Skin of body (tissue), 2 donors: Measurements from ENCODE around the gene ONECUT3. TPM values are rescaled to one million over a fixed set of nuclear protein-coding genes. Genes with fewer than 3 reads are reported as not detected.

Experiments used
- DNase-seq: peaks from one replicate; lab custom pipeline; 2025; lab: John Stamatoyannopoulos, UW
- total RNA-seq: library from RNA; depleted of rRNA; stranded (reverse); fragments of >200 nt; gene quantifications from one replicate; pipeline ENCODE4 v1.2.3, GENCODE V29; 2014

The ONECUT3 gene
- total RNA-seq, 1 donor from 2014 or later, result not detected

DNA sequence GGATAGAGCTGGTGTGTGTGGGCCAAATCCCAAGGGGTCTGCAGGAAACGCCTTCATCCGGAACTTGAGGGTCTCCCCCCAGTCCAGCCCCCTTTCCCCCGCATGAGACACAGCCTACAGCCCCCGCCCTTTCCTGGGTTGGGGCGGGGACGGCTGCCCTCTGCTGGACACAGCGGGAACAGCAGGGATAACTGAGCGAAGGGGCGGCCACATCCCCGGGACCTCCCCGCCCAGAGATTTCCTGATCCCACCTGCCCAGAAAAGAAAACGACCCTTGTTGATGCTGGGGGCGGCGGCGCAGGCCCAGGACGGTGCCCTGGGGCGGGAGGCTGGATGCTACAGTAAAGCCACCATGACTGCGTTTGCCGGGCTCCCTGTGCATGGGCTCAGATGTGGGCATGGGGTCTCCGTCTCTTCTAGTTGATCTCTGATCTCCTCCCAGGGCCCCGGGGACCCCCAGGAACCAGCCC, 14.2 kb downstream of the ONECUT3 start:
- peak; percentile 7 for DNase-seq

DNA sequence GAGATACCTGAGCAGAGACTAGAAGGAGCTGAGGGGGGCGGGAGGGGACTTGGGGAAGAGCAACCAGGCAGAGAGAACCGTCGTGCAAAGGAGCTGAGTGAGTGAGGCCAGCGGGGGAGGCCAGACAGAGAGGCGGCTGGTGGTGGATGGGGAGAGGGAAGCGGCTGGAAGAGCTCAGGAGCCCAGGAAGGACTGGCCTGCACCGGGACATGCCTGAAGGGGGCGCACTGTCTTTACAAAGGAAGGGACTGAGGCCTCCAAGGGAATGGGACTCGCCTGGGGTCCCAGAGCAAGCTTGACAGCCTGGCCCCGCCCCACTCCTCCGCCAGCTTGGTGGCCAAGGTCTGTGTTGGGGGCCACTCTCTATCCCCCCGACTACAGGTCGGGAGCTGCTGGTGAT, 14.9 kb downstream of the ONECUT3 start:
- DNase-seq, result no peak

DNA sequence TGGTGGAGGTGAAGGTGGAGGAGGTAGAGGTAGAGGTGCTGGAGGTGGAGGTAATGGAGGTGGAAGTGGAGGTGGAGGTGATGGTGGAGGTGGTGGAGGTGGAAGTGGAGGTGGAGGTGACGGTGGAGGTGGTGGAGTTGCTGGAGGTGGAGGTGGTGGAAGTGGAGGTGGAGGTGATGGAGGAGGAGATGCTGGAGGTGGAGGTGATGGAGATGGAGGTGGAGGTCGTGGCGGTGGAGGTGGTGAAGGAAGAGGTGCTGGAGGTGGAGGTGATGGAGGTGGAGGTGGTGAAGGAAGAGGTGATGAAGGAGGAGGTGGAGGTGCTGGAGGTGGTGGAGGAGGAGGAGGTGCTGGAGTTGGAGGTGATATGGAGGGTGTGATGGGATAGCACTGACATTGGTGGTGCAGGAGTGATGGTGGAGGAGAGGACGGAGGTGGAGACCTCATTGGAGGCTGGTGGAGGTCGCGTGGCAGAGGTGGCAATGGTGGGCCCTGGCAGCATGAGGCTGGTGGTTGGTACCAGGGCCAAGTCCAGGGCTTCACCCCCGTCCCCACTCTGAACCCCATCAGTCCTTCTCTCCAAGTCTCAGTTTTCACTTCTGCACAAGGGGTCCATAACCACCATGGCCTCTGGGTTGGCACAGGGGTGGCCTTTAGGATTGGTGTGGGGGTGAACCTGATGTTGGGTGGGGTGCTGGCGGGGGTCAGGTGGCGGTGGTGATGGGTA, 15.8 kb downstream of the ONECUT3 start:
- no peak for DNase-seq

DNA sequence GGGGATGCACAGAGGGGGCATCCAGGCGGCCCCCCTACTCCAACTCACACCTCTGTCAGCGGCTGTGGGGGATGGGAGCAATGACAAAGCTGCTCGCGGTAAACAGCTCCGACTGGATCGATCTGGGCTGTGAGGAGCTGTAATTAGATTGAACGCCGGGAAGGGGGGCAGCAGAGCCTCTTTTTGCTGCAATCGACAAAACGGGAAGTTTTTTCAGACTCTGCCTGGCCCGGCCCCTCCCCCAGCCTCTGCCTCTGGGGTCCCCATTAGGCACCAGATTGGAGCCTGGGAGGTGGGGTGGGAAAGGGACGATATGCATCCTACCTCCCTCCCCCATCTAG, 16.3 kb downstream of the ONECUT3 start:
- DNase-seq, result no peak

DNA sequence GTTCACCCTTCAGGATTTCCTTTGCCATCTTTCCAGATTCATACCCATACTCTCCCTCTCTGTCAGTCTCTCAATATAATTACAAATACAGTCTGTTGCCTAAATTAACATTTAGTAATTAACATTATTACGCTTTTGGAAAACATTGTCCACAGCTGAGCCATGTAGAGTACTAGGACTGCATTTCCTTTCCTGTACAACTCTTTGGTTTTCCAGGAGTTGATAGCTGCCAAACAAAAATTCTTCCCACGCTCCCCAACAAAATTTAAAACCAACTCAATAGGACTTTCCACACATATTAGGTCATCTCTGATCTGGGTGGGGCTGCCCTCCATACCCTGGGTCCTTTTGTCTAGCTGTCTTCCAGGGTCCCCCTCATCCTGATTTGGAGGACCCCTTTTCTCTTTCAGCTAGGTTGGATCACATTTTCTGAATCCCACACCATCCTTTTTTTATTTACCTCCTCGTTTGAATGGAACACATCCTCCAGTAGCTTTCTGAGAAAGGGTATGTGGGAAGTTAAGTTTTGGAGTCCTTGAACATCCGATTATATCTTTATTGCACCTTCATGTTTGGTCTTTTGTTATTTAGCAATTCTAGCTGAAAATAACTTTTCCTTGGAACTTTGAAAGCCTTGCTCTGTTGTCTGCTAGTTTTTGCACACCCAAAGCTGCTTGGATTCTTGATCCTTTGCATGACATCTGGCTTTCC, 17.7 kb downstream of the ONECUT3 start:
- no peak for DNase-seq

- DNase-seq, result no peak
These were observed 19.9 kb downstream of the ONECUT3 start for GRCh38 chr19:1773184-1773583.

DNA sequence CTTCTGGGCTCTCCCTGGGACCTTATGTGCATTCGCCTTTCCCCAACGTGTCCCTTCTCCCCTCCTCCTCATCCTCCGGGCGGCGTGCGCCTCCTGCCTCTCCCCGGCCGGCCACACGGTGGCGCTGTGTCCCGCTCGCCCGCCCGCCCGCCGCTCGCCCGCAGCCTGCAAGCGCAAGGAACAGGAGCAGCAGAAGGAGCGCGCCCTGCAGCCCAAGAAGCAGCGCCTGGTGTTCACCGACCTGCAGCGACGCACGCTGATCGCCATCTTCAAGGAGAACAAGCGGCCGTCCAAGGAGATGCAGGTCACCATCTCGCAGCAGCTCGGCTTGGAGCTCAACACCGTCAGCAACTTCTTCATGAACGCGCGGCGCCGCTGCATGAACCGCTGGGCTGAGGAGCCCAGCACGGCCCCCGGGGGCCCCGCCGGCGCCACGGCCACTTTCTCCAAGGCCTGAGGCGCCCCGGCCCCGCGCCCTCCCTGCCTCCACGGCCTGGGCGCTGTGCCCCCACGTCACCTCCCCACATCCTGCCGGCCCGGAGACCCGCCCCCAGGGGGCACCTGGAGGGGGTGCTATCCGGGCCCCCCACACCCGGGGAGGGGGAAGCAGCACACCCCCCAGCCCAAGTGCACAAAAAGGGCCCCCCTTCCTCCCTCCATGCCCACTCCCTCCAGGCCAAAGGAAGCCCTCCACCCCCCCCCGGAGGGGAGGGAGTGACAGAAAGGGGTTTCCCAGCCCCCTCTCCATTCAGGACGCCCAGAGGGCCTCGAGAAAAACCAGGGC, 21.9 kb downstream of the ONECUT3 start:
- no peak for DNase-seq

DNA sequence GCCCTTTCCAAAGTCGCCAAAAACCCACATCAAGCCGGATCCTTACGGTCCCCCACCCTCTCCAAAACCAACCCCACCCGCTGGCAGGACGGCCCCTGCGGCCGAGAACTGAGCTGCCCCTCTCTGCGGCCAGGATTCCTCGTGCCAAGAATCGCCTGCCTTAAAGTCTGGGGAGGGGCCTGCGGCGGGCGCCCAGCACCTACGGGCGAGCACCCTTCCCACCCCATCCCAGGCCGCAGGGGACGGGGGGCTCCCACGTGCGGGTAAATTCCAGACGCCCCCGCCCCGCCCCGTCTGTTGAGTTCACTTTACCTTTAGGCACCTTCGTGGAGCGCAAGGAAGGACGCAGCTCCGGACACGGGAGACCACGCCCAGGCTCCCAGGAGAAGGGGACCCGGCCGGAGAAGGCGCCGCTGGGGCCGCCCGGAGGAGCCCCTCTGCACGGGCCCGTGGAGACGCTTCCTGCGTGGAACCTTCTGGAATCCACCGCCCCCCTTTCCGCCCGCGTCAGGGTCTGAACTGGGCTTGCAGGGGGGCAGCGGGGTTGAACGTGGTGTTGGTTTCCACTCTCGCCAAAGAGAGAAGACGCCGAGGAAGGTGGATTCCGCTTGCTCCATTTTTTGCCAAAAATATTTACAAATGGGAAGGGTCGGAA, 22.8 kb downstream of the ONECUT3 start:
- no peak for DNase-seq

- no peak for DNase-seq
These were observed 23.4 kb downstream of the ONECUT3 start for GRCh38 chr19:1776606-1777147.

- no peak for DNase-seq
These were observed 23.8 kb downstream of the ONECUT3 start for GRCh38 chr19:1777149-1777548.

DNA sequence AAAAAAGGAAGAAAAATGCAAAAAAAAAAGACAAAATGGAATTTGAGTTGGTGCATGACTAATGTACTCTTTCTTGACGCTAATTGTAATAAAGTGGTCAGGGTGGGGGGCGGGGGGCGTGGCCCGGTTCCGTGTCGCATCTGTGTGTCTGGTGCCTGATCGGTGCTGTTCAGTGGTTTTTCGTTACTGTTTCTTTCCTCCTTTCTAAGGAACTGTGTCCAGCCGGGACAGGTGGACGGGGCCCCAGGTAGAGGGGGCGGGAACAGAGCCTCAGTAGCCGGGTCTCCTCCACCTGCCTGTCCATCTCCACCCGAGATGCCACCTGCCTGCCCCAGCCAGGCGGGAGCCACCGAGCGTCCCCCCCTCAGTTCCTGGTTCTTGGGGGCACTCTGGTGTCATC, 26.3 kb downstream of the ONECUT3 start:
- DNase-seq, result no peak

DNA sequence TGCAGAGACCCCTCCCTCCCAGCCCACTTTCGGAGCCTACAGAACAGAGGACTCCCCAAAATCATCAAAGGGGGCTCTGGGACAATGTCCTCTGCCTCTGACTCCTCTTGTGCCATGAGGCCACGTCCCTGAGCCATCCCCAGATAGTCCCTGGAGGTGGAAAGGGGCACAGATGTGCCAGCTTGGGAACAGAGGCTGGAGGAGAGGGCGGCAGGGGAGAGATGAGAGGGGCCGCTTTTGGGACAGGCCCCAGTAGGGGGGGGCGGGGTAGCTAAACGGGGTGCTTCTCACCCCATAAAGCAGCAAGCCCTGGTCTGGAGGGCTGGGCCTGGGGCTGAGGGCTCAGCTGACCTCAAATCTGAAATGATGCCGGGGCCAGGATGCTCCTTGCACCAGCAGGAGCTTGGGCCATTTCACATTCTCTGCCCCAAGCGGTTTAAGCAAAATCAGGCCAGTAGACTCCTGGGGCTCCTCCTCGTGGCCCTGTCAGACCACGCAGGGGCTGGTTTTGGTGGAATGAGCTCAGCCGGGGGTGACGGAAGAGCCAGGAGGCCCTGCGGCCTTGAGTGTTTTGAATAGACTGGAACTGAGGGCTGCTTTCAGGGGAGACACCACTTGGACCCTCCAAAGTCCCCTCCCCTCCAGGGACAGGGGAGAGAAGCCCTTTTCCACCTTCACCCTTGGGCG, 27.1 kb downstream of the ONECUT3 start:
- DNase-seq, result no peak

- DNase-seq, result no peak
These were observed 29.2 kb downstream of the ONECUT3 start for GRCh38 chr19:1782521-1782920.

DNA sequence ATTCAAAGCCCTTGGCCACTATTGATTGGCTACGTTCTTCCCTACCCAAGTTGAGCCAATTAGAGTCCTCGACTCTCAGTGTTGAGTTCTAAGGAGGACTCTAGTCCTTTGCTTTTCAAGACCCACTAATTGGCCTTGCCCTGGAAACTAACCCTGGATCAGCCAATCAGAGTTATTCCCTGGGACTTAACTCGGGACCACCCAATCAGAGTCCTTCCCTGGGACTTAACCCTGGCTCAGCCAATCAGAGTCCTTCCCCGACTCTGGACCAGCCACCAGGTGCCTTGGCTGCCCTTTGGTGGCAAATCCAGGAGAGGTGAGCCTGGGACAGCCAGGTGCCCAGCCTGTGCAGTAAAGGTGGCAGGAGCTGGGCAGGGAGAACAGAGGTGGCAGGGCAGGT, 30.0 kb downstream of the ONECUT3 start:
- no peak for DNase-seq

DNA sequence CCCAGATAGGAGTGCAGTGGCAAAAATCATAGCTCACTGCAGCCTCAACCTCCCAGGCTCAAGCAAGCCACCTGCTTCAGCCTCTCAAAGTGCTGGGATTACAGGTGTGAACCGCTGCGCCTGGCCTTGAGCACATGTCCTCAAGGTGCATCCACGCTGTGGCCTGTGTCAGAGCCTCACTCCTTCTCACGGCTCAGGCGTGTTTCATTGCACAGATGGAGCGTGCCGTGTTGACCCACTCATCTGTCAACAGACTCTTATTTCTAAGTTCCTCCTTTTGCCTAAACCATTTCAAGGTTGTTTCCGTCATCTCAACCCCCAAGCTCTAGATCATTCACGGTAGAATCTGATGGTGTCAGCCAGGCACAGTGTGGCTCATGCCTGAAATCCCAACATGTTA, 30.6 kb downstream of the ONECUT3 start:
- no peak for DNase-seq

GRCh38 chr19:1785310-1785709, 32.0 kb downstream of the ONECUT3 start:
- no peak for DNase-seq

GRCh38 chr19:1786668-1787067, 33.4 kb downstream of the ONECUT3 start:
- DNase-seq, result no peak

DNA sequence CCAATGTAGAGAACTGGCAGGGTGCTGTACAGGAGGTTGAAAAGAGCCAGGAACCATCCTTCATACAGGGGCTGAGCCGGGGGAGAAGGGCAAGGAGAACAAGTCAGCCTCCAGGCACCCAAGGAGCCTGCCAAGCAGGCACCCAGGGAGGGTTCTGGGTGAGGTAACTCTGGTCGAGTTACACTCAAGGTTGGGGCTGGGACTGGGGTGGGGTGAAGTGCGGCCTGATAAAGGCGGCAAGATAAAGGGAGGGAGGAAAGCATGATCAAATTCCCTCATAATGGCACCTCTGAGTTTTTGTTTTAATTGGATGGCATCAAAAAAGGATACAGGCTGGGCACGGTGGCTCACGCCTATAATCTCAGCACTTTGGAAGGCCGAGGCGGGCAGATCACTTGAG, 33.8 kb downstream of the ONECUT3 start:
- no peak for DNase-seq

GRCh38 chr19:1789261-1790041, 36.1 kb downstream of the ONECUT3 start:
- DNase-seq, result no peak
